ENCODE results near the gene KANTR. TPM values are rescaled to one million over a fixed set of nuclear protein-coding genes. Genes with fewer than 3 reads are reported as not detected.

KANTR gene
- total and polyA plus RNA-seq, 9 of the 15 experiments (the other 6 are each of a cell fraction or from before 2014, with no cell fraction given): 1.0 to 5.7 (median 3.4) TPM

DNA sequence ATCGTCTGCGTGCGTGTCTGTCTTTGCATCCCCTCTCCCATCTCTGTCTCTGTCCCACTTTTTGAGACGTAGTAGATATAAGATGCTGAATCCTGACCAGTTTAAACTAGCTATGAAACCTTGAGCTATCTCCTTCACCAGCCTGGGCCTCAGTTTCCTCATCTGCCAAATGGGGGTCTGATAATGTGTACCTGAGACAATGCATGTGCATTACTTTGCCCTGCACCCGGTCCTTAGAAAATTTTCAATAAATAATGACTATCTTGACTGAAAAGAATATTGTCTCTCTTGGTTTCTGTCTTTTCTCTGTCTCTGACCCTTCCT is 602 bp downstream of the KANTR start (continued):
- no peak for TF ChIP-seq ZMIZ1 (IDR thresholded peaks at IDR 0.05; ENCODE audit: low read depth in 2 of 2, low read length in 2 of 2)
- TF ChIP-seq PHB2 (IDR thresholded peaks at IDR 0.05; ENCODE audit: low read depth): no peak
- TF ChIP-seq ZC3H11A (IDR thresholded peaks at IDR 0.05; ENCODE audit: low read depth, low read length): no peak
- TF ChIP-seq ZNF707 (CRISPR knock-in tag; conservative IDR thresholded peaks at IDR 0.05): no peak
- TF ChIP-seq NFIC (IDR thresholded peaks at IDR 0.05): no peak
- peak; percentile 9 to 38; a peak in 1 of 4 replicates for TF ChIP-seq KDM1A (IDR thresholded peaks at IDR 0.05)
- TF ChIP-seq HDAC2 (IDR thresholded peaks at IDR 0.05): peak; percentile 50; the same call in 1 of the 2 replicates
- no peak for TF ChIP-seq YY1 (IDR thresholded peaks at IDR 0.05; ENCODE audit: borderline replicate concordance in 1 of 3, control insufficient read depth in 1 of 3, extremely low read depth in 1 of 3, insufficient read depth in 3 of 3, insufficient read length in 1 of 3, insufficient replicate concordance in 2 of 3, low read depth in 1 of 3, low read length in 2 of 3)
- TF ChIP-seq ZNF174 (CRISPR knock-in tag; IDR thresholded peaks at IDR 0.05): no peak
- no peak for TF ChIP-seq MLX (CRISPR knock-in tag; conservative IDR thresholded peaks at IDR 0.05)

Data from K562 (cell line).